IPS DF 6.9 (cell line): Measurements from ENCODE around the gene TMEM139.

Experiments used
- DNase-seq: peaks from one replicate; pipeline ENCODE4 v3.0.0-alpha.2; 2013; ENCODE audit warnings: low read depth, low spot score
- H3K27ac ChIP-seq: one replicate; pipeline ENCODE4 v1.5.1; 2013; ENCODE audit warnings: low read length, control low read depth
- H3K27me3 ChIP-seq: 2 replicates; pipeline ENCODE4 v1.6.1; 2013; ENCODE audit warnings: mild to moderate bottlenecking, low read length; ENCODE audit not compliant: control insufficient read depth, insufficient read depth
- H3K36me3 ChIP-seq: 2 replicates; pipeline ENCODE4 v1.6.1; 2013; ENCODE audit warnings: low read length; ENCODE audit not compliant: control insufficient read depth, insufficient read depth
- H3K4me1 ChIP-seq: 2 replicates; pipeline ENCODE4 v1.6.1; 2013; ENCODE audit warnings: low read length; ENCODE audit not compliant: control insufficient read depth, insufficient read depth
- H3K4me3 ChIP-seq: 2 replicates; pipeline ENCODE4 v1.5.1; 2013; ENCODE audit warnings: mild to moderate bottlenecking, low read length
- H3K9me3 ChIP-seq: 2 replicates; pipeline ENCODE4 v1.6.1; 2013; ENCODE audit warnings: low read length, inconsistent platforms; ENCODE audit not compliant: control insufficient read depth, insufficient read depth
- WGBS: extraction: QIAGEN DNeasy Blood & Tissue Kit; methylation state at CpG from one replicate; pipeline ENCODE4 v1.1.7; 2013; ENCODE audit warnings: mixed read lengths, missing lambda C conversion rate; ENCODE audit not compliant: insufficient read length, insufficient coverage; 5-methylcytosine and 5-hydroxymethylcytosine counted together

The TMEM139 gene

DNA sequence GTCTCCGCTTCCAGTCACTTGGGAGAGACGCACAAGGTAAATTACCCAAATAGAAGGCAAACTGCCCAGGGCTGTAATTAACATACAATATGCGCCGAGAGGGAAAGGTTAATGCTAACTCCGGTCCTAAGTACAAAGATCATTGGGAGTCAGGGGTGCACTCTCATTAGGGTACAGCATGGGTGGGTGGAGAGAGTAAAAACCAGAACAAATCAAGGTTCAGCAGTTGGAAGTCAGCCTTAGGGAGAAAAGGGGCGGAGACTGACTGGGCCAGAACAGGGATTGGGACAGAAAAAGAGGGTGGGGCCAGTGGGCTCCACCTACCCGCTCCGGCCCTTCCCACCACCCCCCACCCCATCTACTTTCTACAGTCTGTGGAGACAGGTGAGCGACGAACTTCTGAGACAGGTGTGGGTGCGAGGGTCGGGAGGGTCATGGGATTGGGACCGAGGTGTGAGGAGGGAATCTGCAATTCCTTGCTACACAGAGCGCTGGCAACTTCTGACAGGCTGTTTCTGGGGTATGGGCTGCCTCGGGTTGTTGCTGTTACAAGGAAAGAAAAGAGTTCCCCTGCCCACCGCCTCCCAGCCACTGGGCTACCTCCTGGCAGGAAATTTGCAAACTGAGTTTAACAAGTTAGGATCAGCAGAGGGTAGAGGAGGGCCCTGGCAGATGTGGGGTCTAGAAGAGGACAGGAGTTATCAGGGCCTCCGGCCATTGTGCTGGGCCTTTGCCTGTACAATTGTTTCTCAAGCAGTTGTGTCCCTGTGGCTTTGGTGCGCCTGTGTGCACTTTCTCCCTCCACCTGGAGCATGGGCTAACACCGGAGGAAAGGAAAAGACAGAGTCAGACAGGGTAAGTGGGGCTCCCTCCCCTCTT is at the start of gene TMEM139:
Gene TMEM139 (plus strand): TSS at position 368 of the 879 bp plus-strand sequence. CDS start 1,000 bp downstream, outside the sequence.
- Histone ChIP-seq H3K9me3 (no peaks in the 10 kb centered on the region), H3K36me3 (no peaks in the 10 kb centered on the region), H3K4me1 (peaks cover 7% of the 10 kb centered on the region; the same call in 1 of the 2 replicates), H3K27me3 (peaks cover 6% of the 10 kb centered on the region; the same call in 1 of the 2 replicates), H3K27ac (no peak within 1 kb of the TSS), H3K4me3 (no peak within 1 kb of the TSS)
- WGBS: no CpG with 5 or more reads among the region's 19 CpGs
- DNase-seq: peak; percentile 57

DNA sequence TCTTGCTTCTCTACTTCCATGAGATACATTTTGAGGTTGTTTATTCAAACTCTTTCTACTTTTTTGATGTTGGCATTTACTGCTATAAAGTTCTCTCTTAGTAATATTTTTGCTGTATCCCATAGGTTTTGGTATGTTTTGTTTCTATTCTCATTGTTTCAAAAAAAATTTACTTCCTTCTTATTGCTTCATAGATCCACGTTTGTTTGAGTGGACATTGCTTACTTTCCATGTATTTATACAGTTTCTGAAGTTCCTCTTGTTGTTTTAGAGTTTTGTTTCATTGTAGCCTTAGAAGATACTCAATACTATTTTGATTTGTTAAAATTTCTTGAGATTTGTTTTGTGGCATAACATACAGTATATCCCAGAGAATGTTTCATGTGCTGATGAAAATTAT is 49.2 kb upstream of the TMEM139 start:
- DNase-seq: no peak
- Histone ChIP-seq H3K4me3 (no peak overlapping the region), H3K27ac (no peak overlapping the region), H3K27me3 (no peaks in the 10 kb centered on the region), H3K9me3 (no peaks in the 10 kb centered on the region), H3K4me1 (no peaks in the 10 kb centered on the region), H3K36me3 (no peaks in the 10 kb centered on the region)
- WGBS: no CpG with 5 or more reads among the region's 1 CpG

DNA sequence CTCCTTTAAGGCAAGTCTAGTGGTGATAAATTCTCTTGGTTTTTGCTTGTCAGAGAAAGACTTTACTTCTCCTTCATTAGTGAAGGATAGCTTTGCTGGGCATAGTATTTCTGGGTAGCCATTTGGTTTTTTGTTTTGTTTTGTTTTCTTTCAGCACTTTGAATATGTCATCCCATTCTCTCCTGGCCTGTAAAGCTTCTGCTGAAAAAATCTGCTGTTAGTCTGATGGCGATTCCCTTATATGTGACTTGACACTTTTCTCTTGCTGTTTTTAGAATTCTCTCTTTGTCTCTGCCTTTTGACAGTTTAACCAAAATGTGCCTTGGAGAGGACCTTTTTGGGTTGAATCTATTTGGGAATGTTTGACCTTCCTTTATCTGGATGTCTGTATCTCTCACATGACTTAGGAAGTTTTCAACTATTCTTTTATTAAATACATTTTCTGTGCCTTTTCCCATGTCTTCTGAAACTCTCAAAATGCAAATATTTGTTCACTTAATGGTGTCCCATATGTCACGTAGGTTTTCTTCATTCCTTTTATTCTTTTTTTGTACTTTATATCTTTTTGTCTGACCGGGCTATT is 48.3 kb upstream of the TMEM139 start:
- Histone ChIP-seq H3K4me3 (no peak overlapping the region), H3K27ac (no peak overlapping the region), H3K36me3 (no peaks in the 10 kb centered on the region), H3K27me3 (no peaks in the 10 kb centered on the region; the same call in 1 of the 2 replicates), H3K9me3 (no peaks in the 10 kb centered on the region), H3K4me1 (peaks cover 2% of the 10 kb centered on the region; the same call in 1 of the 2 replicates)
- WGBS: no CpG with 5 or more reads among the region's 3 CpGs
- no peak for DNase-seq

DNA sequence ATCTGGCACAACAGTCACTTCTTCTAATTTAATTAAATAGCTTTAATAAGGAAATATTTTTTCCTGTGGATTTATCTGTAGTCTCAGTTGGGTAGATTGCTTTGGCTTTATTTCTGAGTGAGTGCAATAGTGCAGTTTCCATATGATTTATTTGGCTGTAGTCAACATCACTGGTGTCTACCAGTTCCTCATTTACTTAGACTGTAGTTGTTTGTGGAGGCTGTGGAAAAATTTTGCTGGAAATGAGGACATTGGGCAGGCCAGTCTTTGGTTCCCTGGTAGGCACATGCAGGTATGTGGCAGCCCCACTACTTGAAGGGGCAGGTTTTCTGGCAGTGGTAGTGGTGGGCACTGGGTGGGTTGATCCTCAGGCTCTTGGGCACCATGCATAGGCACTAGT is 47.4 kb upstream of the TMEM139 start:
- peaks cover 2% of the 10 kb centered on the region; the same call in 1 of the 2 replicates for H3K4me1 ChIP-seq
- no peaks in the 10 kb centered on the region for H3K36me3 ChIP-seq
- no peak for DNase-seq
- H3K9me3 ChIP-seq: no peaks in the 10 kb centered on the region
- H3K27me3 ChIP-seq: no peaks in the 10 kb centered on the region; the same call in 1 of the 2 replicates
- H3K4me3 ChIP-seq: no peak overlapping the region
- no peak overlapping the region for H3K27ac ChIP-seq

DNA sequence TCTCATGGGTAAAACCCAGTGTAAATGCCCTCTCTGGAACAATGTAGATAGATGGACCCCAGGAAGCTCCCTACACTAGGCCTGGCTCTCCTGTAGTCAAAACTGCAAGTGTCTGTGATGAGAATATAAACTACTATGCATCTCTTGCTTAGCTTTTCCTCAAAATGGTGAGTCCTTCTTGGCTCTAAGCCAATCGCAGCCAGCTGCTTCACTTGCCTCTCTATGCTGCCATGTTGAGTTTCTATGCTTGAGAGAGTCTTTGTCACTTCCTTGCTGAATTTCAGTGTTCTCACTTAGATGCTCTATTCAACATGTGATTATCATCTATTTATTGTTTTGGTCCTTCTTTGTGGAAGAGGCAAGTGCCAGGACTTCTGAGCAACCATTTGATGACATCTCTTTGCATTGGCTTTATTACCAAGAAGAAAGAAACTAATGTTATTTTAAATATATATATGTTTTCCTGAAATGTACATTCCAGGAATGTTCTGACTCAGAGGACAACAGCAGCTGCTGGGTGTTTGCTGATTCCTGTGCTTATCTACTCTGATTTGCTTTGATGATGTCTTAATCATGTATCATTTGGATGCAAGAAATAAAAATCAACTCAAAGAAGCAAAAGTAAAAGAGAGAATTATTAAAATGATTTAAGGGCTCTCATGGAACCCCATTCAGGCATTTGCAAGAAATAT is 46.3 kb upstream of the TMEM139 start:
- Histone ChIP-seq H3K36me3 (no peaks in the 10 kb centered on the region), H3K27me3 (no peaks in the 10 kb centered on the region; the same call in 1 of the 2 replicates), H3K27ac (no peak overlapping the region), H3K4me1 (peaks cover 2% of the 10 kb centered on the region; the same call in 1 of the 2 replicates), H3K9me3 (no peaks in the 10 kb centered on the region), H3K4me3 (no peak overlapping the region)
- WGBS: no CpG with 5 or more reads among the region's 1 CpG
- no peak for DNase-seq

DNA sequence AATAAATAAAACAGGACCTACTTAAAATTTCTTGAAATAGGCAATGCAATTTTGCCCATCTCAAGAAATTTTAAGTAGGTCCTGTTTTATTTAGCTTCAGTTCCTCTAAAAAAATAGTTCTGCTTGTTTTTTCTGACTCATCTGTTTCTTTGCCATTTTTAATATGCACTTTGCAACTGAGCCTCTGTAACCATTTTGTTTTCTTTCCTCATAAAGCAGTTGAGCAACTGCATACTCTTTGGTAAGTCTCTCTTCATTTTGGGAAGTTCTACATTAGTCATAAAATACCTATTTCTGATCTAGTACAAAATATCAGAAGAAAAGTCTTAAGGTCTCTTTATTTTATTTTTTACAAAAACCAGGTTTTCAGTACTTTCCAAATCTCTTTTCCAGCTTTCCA is 44.9 kb upstream of the TMEM139 start:
- no peaks in the 10 kb centered on the region for H3K9me3 ChIP-seq
- peaks cover 2% of the 10 kb centered on the region; the same call in 1 of the 2 replicates for H3K4me1 ChIP-seq
- no peak overlapping the region for H3K4me3 ChIP-seq
- no peaks in the 10 kb centered on the region; the same call in 1 of the 2 replicates for H3K27me3 ChIP-seq
- H3K36me3 ChIP-seq: no peaks in the 10 kb centered on the region
- no peak overlapping the region for H3K27ac ChIP-seq
- no peak for DNase-seq

DNA sequence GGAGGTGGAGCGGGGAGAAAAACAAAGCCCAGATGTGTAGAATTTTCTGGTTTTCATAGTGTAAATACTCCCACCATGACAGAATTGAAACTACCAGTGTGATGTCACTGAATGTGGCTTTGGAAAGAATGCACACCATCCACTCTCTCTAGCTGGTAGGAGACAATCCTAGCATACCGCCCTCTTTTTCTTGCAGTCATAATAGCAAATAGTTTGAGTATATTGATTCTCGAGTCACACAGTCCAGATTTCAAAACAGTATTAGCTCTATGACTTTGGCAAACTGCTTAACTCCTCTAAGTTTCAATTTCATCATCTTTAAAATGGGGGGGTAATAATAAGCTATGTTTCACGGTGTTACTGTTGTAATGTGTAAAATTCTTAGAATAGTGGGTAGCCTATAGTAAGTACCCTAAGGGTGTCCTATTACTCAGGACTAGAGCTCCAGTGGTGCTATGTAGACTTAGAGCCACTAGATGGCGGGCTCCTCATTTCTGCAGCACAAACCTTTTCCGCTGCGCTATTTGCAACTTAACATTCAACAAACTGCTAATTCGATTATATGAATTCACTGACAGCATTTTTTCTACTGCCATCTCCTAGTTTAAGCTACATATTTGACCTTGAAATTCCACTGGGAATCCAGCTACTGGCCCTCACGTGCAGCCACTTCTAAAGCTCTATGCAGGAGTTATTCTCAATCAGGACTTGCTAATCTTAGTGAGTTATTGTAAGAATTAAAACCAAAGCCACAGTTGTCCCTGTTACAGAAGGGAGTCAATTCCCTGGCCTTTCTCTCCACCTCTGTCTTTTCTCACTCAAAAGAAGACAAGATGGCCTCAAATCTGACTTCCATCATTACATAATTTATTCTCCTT is 44.2 kb upstream of the TMEM139 start:
- H3K4me3 ChIP-seq: no peak overlapping the region
- H3K27ac ChIP-seq: no peak overlapping the region
- H3K36me3 ChIP-seq: no peaks in the 10 kb centered on the region
- DNase-seq: peak; percentile 27
- WGBS: no CpG with 5 or more reads among the region's 9 CpGs
- H3K27me3 ChIP-seq: no peaks in the 10 kb centered on the region; the same call in 1 of the 2 replicates
- H3K9me3 ChIP-seq: no peaks in the 10 kb centered on the region
- peaks cover 2% of the 10 kb centered on the region; the same call in 1 of the 2 replicates for H3K4me1 ChIP-seq

DNA sequence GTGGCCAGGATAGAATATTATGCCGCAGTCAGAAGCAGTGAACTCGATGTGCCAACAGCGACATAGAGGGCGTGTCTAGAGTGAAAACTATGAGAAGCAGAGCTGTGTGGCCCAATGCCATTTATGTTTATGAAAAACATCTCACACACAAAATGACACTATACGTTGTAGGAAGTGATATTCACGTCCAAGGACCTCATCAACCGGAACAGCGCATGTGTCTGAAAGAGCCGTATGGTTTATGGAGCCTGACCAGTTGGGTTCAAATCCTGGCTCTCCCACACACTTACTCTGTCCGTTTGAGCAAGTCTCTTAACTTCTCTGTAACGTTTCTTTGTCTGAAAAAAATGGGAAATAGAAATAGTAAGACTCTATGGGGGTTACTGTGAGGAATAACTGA is 42.5 kb upstream of the TMEM139 start:
- H3K36me3 ChIP-seq: no peaks in the 10 kb centered on the region

DNA sequence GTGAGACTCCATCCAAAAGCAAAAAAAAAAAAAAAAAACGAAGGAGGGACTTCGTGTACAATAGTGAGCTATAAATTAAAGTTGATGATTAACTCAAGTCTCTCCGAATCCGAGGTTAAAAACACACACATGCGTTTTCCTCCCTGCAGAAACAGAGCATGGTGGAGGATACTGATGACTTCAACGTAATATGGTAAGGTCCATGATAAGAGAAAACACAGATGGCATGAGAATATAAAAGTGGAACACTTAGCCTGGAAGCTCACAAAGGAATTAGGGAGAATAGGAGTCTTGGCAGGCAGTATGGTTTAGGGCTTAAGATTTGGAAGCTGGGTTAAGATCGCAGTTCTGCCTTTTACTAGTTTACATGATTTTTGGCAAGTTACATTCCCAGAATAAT is 41.6 kb upstream of the TMEM139 start:
- no peaks in the 10 kb centered on the region for H3K9me3 ChIP-seq
- DNase-seq: no peak
- H3K4me3 ChIP-seq: no peak overlapping the region
- H3K27me3 ChIP-seq: no peaks in the 10 kb centered on the region; the same call in 1 of the 2 replicates
- no CpG with 5 or more reads among the region's 7 CpGs for WGBS
- H3K27ac ChIP-seq: no peak overlapping the region
- no peaks in the 10 kb centered on the region for H3K36me3 ChIP-seq
- peaks cover 2% of the 10 kb centered on the region; the same call in 1 of the 2 replicates for H3K4me1 ChIP-seq

More for the DNA sequence above, 42.5 kb upstream of the TMEM139 start:
- no peaks in the 10 kb centered on the region for H3K9me3 ChIP-seq
- peaks cover 2% of the 10 kb centered on the region; the same call in 1 of the 2 replicates for H3K4me1 ChIP-seq
- H3K4me3 ChIP-seq: no peak overlapping the region
- WGBS: no CpG with 5 or more reads among the region's 11 CpGs
- no peak overlapping the region for H3K27ac ChIP-seq
- no peaks in the 10 kb centered on the region; the same call in 1 of the 2 replicates for H3K27me3 ChIP-seq
- DNase-seq: no peak
